ENCODE measurements around the gene CCDC30.

CCDC30 gene

DNA sequence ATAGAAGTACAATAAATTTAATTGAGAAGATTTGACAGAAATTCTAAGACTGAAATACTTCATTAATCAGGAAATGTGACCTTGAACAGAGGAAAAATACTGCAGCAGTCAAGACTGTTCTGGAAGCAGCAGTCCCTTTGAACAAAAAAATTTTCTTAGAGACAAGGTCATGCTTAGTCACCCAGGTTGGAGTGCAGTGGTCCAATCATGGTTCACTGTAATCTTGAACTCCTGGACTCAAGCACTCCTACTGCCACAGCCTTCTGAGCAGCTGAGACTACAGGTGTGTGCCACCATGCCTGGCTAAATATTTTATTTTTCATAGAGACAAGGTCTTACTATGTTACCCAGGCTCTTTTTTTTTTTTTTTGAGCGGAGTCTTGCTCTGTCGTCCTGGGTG lies 1.9 kb upstream of the CCDC30 start:
- Histone ChIP-seq H3K79me2 (ENCODE audit: insufficient read depth, low read length) (no peaks in the 10 kb centered on the region), H4K20me1 (ENCODE audit: insufficient read depth, low read length) (no peaks in the 10 kb centered on the region), H3K4me1 (ENCODE audit: insufficient read depth, low read length, severe bottlenecking) (peaks cover 29% of the 10 kb centered on the region), H3K9me2 (ENCODE audit: low read depth, low read length) (no peaks in the 10 kb centered on the region), H3F3A (ENCODE audit: insufficient read depth, low read length) (no peaks in the 10 kb centered on the region), H3K27ac (ENCODE audit: low read depth, low read length, poor library complexity, severe bottlenecking) (no peak overlapping the region), H3K4me2 (ENCODE audit: low read length) (no peak overlapping the region), H3K9me3 (ENCODE audit: low read length) (no peaks in the 10 kb centered on the region), H3K27me3 (ENCODE audit: insufficient read depth, low read length) (no peaks in the 10 kb centered on the region), H3K36me3 (ENCODE audit: insufficient read depth, low read length) (peaks cover 30% of the 10 kb centered on the region), H3K4me3 (ENCODE audit: low read depth, low read length, poor library complexity, severe bottlenecking) (no peak overlapping the region), H3K9ac (ENCODE audit: low read length) (no peak overlapping the region), H2AFZ (ENCODE audit: low read length) (no peak overlapping the region)
- TF ChIP-seq EZH2 (IDR thresholded peaks at IDR 0.05; ENCODE audit: borderline replicate concordance, low read length) (no peak), CTCF (IDR thresholded peaks at IDR 0.05; ENCODE audit: low read length) (no peak)

- peaks cover 14% of the 10 kb centered on the region for H3K4me1 ChIP-seq (ENCODE audit: insufficient read depth, low read length, severe bottlenecking)
- peaks cover 18% of the 10 kb centered on the region for H3K36me3 ChIP-seq (ENCODE audit: insufficient read depth, low read length)
- no peak overlapping the region for H3K9ac ChIP-seq (ENCODE audit: low read length)
- H3F3A ChIP-seq (ENCODE audit: insufficient read depth, low read length) = no peaks in the 10 kb centered on the region
- H2AFZ ChIP-seq (ENCODE audit: low read length) = no peak overlapping the region
- H3K9me3 ChIP-seq (ENCODE audit: low read length) = no peaks in the 10 kb centered on the region
- TF ChIP-seq EZH2 (IDR thresholded peaks at IDR 0.05; ENCODE audit: borderline replicate concordance, low read length) (no peak), CTCF (IDR thresholded peaks at IDR 0.05; ENCODE audit: low read length) (no peak)
- no peaks in the 10 kb centered on the region for H3K9me2 ChIP-seq (ENCODE audit: low read depth, low read length)
- H3K4me3 ChIP-seq (ENCODE audit: low read depth, low read length, poor library complexity, severe bottlenecking) = no peak overlapping the region
- H3K4me2 ChIP-seq (ENCODE audit: low read length) = no peak overlapping the region
- no peak overlapping the region for H3K27ac ChIP-seq (ENCODE audit: low read depth, low read length, poor library complexity, severe bottlenecking)
- no peaks in the 10 kb centered on the region for H4K20me1 ChIP-seq (ENCODE audit: insufficient read depth, low read length)
- no peaks in the 10 kb centered on the region for H3K27me3 ChIP-seq (ENCODE audit: insufficient read depth, low read length)
- H3K79me2 ChIP-seq (ENCODE audit: insufficient read depth, low read length) = no peaks in the 10 kb centered on the region
These were observed 835 bp downstream of the CCDC30 start for GRCh38 chr1:42463921-42464320.

DNA sequence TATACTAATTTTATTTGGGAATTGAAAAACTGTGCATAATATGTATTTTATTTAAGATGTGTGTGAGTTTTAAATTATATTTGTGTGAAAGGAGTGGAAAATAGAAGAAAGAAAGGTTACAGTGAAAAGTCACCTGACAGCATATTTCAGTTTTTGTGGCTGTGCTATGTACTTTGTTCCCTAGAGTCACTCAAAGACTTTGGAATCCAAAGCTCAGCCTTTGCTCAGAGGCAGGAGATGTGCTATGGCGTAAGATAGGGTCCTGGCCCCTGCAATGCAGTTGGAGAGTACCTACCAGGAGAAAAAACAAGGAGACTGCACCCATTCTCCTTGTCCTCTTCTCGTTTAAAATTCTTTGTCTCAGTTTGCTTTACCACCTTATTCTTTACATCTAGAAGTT lies 2.9 kb downstream of the CCDC30 start:
- Histone ChIP-seq H4K20me1 (ENCODE audit: insufficient read depth, low read length) (no peaks in the 10 kb centered on the region), H3F3A (ENCODE audit: insufficient read depth, low read length) (no peaks in the 10 kb centered on the region), H3K9ac (ENCODE audit: low read length) (no peak overlapping the region), H3K9me2 (ENCODE audit: low read depth, low read length) (no peaks in the 10 kb centered on the region), H3K4me1 (ENCODE audit: insufficient read depth, low read length, severe bottlenecking) (peaks cover 14% of the 10 kb centered on the region), H3K27me3 (ENCODE audit: insufficient read depth, low read length) (no peaks in the 10 kb centered on the region), H3K4me2 (ENCODE audit: low read length) (no peak overlapping the region), H3K79me2 (ENCODE audit: insufficient read depth, low read length) (no peaks in the 10 kb centered on the region), H3K36me3 (ENCODE audit: insufficient read depth, low read length) (no peaks in the 10 kb centered on the region; the same call in 1 of the 2 replicates), H2AFZ (ENCODE audit: low read length) (no peak overlapping the region), H3K9me3 (ENCODE audit: low read length) (no peaks in the 10 kb centered on the region), H3K4me3 (ENCODE audit: low read depth, low read length, poor library complexity, severe bottlenecking) (no peak overlapping the region), H3K27ac (ENCODE audit: low read depth, low read length, poor library complexity, severe bottlenecking) (no peak overlapping the region)
- TF ChIP-seq EZH2 (IDR thresholded peaks at IDR 0.05; ENCODE audit: borderline replicate concordance, low read length) = no peak

DNA sequence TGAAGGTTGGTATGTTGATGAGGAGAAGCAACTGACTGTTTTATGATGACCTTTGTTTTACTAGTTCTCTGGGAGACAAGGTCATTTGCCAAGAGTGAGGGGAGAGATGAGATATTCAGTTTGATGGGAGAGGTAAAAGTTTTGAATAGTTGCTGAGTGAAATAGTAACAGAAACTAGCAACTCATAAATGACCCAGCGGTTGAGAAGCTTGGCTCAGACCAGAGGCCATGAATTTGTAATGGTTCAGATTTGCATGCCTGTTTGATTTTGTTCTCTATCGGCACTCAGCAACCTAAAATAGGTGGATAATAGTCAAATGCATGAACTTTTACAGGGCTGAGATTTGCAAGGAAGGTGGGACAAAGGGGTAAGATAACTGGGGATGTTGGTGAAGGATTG lies 6.6 kb downstream of the CCDC30 start:
- H3K36me3 ChIP-seq (ENCODE audit: insufficient read depth, low read length) = no peaks in the 10 kb centered on the region
- no peaks in the 10 kb centered on the region for H3K79me2 ChIP-seq (ENCODE audit: insufficient read depth, low read length)
- no peaks in the 10 kb centered on the region for H4K20me1 ChIP-seq (ENCODE audit: insufficient read depth, low read length)
- H3K4me1 ChIP-seq (ENCODE audit: insufficient read depth, low read length, severe bottlenecking) = no peaks in the 10 kb centered on the region
- H3F3A ChIP-seq (ENCODE audit: insufficient read depth, low read length) = no peaks in the 10 kb centered on the region
- H3K4me2 ChIP-seq (ENCODE audit: low read length) = no peak overlapping the region
- H3K9me2 ChIP-seq (ENCODE audit: low read depth, low read length) = no peaks in the 10 kb centered on the region
- TF ChIP-seq EZH2 (IDR thresholded peaks at IDR 0.05; ENCODE audit: borderline replicate concordance, low read length) = no peak
- TF ChIP-seq CTCF (IDR thresholded peaks at IDR 0.05; ENCODE audit: low read length) = no peak
- no peak overlapping the region for H3K4me3 ChIP-seq (ENCODE audit: low read depth, low read length, poor library complexity, severe bottlenecking)
- H2AFZ ChIP-seq (ENCODE audit: low read length) = no peak overlapping the region
- H3K27ac ChIP-seq (ENCODE audit: low read depth, low read length, poor library complexity, severe bottlenecking) = no peak overlapping the region
- H3K9me3 ChIP-seq (ENCODE audit: low read length) = no peaks in the 10 kb centered on the region
- no peak overlapping the region for H3K9ac ChIP-seq (ENCODE audit: low read length)
- no peaks in the 10 kb centered on the region for H3K27me3 ChIP-seq (ENCODE audit: insufficient read depth, low read length)

All from OCI-LY1 (cell line).